ENCODE measurements around the gene ZNF665. TPM values are rescaled to one million over a fixed set of nuclear protein-coding genes. Genes with fewer than 3 reads are reported as not detected.
"Not testable (repeated sequence)": the region's sequence is repeated elsewhere in the genome, so short reads cannot be mapped to it uniquely, and the experiment has no call there.

Gene ZNF665
- polyA plus RNA-seq, 1 donor from 2014 or later, result 2.6 TPM

DNA sequence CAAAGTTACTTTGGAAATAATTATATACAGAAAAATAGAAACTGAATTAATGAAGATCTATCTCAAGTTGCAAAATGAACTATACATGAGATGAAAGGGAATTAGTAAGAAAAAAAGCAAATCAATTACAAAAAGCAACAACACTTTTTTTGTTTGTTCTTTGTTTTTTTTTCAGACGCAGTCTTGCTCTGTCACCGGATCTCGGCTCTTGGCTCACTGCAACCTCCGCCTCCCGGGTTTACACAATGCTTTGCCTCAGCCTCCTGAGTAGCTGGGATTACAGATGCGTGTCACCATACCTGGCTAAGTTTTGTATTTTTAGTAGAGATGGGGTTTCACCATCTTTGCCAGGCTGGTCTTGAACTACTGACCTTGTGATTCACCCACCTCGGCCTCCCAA, 62.7 kb downstream of the ZNF665 start:
- Histone ChIP-seq H2AFZ (ENCODE audit: low read depth, low read length) (no peak overlapping the region), H3F3A (ENCODE audit: insufficient read depth, low read length, poor library complexity, severe bottlenecking) (no peaks in the 10 kb centered on the region), H3K27ac (ENCODE audit: low read length) (no peak overlapping the region), H3K9me2 (ENCODE audit: insufficient read depth, low read length) (no peaks in the 10 kb centered on the region), H3K36me3 (ENCODE audit: insufficient read depth, low read length) (no peaks in the 10 kb centered on the region), H3K79me2 (replicated peaks; ENCODE audit: insufficient read depth, low read length) (no peaks in the 10 kb centered on the region), H4K20me1 (ENCODE audit: insufficient read depth) (no peaks in the 10 kb centered on the region), H3K9me3 (ENCODE audit: low read length) (no peaks in the 10 kb centered on the region), H3K9ac (ENCODE audit: low read length) (no peak overlapping the region), H3K4me3 (ENCODE audit: low read length) (no peak overlapping the region), H3K27me3 (ENCODE audit: insufficient read depth, low read depth, low read length) (no peaks in the 10 kb centered on the region), H3K4me2 (ENCODE audit: low read length) (no peak overlapping the region)
- TF ChIP-seq, protein P1, sequence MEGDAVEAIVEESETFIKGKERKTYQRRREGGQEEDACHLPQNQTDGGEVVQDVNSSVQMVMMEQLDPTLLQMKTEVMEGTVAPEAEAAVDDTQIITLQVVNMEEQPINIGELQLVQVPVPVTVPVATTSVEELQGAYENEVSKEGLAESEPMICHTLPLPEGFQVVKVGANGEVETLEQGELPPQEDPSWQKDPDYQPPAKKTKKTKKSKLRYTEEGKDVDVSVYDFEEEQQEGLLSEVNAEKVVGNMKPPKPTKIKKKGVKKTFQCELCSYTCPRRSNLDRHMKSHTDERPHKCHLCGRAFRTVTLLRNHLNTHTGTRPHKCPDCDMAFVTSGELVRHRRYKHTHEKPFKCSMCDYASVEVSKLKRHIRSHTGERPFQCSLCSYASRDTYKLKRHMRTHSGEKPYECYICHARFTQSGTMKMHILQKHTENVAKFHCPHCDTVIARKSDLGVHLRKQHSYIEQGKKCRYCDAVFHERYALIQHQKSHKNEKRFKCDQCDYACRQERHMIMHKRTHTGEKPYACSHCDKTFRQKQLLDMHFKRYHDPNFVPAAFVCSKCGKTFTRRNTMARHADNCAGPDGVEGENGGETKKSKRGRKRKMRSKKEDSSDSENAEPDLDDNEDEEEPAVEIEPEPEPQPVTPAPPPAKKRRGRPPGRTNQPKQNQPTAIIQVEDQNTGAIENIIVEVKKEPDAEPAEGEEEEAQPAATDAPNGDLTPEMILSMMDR (IDR thresholded peaks at IDR 0.05; ENCODE audit: poor library complexity, severe bottlenecking), result no peak
- TF ChIP-seq SMC3 (conservative IDR thresholded peaks at IDR 0.05; ENCODE audit: poor library complexity), result no peak
- TF ChIP-seq POLR2AphosphoS5 (IDR thresholded peaks at IDR 0.05), result no peak
- no peak for TF ChIP-seq EZH2 (IDR thresholded peaks at IDR 0.05; ENCODE audit: borderline replicate concordance, insufficient read depth, low read length, poor library complexity, severe bottlenecking)
- no peak for TF ChIP-seq MXI1 (conservative IDR thresholded peaks at IDR 0.05; ENCODE audit: poor library complexity, severe bottlenecking)
- TF ChIP-seq TAF1 (IDR thresholded peaks at IDR 0.05; ENCODE audit: low read depth), result no peak
- no peak for TF ChIP-seq EP300 (conservative IDR thresholded peaks at IDR 0.05; ENCODE audit: poor library complexity, severe bottlenecking)
- TF ChIP-seq REST (IDR thresholded peaks at IDR 0.05; ENCODE audit: borderline replicate concordance), result no peak

DNA sequence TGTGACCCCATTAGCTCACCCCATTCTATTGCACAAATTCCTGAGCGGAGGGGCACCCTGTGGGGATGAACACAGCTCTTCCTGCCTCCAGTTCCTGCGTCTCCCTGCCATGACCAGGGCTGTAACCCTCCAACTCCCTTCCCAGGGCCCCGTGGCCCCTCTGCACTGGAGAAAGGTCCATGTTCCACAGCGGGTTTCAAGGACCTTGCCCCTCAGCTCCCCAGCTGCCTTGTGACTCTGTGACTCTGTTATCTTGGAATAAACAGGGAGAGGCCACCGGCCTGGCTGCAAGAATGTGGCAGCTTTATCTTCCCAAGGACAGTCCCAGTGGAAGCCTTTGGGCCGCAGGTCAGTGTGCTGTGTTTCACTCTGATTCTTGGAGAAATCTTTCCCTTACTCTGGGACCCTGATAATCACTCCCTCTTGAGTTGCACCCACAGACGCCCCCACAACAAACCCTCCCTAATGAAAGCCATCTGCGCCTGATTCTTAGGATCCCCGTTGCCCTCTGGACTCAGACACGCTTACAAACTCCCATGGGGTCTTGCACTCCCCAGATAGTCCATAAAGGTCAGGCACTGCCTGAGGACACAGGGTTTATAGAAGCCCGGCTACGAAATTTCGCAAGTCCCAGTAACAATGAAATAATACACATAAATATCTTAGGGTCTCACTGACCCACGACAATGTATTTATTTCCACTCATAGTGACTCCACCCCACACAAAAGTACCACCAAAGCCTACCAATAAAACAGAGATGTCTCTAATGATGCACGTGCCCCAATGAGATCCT, 66.2 kb downstream of the ZNF665 start:
- H3K4me3 ChIP-seq (ENCODE audit: low read length); H3K9ac ChIP-seq (ENCODE audit: low read length); H3K9me2 ChIP-seq (ENCODE audit: insufficient read depth, low read length); H3K79me2 ChIP-seq (replicated peaks; ENCODE audit: insufficient read depth, low read length); H3K27me3 ChIP-seq (ENCODE audit: insufficient read depth, low read depth, low read length); H3K27ac ChIP-seq (ENCODE audit: low read length); H3K9me3 ChIP-seq (ENCODE audit: low read length); H4K20me1 ChIP-seq (ENCODE audit: insufficient read depth); H3K4me2 ChIP-seq (ENCODE audit: low read length); H3F3A ChIP-seq (ENCODE audit: insufficient read depth, low read length, poor library complexity, severe bottlenecking); H2AFZ ChIP-seq (ENCODE audit: low read depth, low read length); H3K36me3 ChIP-seq (ENCODE audit: insufficient read depth, low read length): not testable (repeated sequence)

DNA sequence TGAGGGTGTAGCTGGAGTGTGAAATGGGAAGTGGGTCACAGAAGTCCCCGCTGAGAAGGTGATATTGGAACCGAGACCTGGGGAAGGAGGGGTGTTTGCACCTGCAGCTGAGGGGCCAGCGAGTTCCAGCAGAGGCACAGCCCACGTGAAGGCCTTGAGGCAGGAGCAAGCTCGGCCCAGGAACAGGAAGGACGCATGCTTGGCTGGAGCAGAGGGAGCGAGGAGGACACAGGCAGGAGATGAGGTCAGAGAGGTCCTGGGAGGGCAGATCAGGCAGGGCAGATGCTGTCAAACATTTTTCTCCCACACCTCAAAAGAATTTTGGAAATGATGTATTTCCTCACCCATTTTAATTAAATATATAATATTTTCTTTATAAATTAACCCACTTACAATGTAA, 69.8 kb downstream of the ZNF665 start:
- Histone ChIP-seq H3K36me3 (ENCODE audit: insufficient read depth, low read length) (no peaks in the 10 kb centered on the region), H3K79me2 (replicated peaks; ENCODE audit: insufficient read depth, low read length) (no peaks in the 10 kb centered on the region), H3K4me3 (ENCODE audit: low read length) (no peak overlapping the region), H3K4me2 (ENCODE audit: low read length) (no peak overlapping the region), H3F3A (ENCODE audit: insufficient read depth, low read length, poor library complexity, severe bottlenecking) (no peaks in the 10 kb centered on the region), H3K9me3 (ENCODE audit: low read length) (no peaks in the 10 kb centered on the region), H3K27ac (ENCODE audit: low read length) (no peak overlapping the region), H3K9ac (ENCODE audit: low read length) (no peak overlapping the region), H3K9me2 (ENCODE audit: insufficient read depth, low read length) (no peaks in the 10 kb centered on the region), H4K20me1 (ENCODE audit: insufficient read depth) (no peaks in the 10 kb centered on the region), H2AFZ (ENCODE audit: low read depth, low read length) (no peak overlapping the region), H3K27me3 (ENCODE audit: insufficient read depth, low read depth, low read length) (no peaks in the 10 kb centered on the region)
- no peak for TF ChIP-seq POLR2AphosphoS5 (IDR thresholded peaks at IDR 0.05)
- no peak for TF ChIP-seq TAF1 (IDR thresholded peaks at IDR 0.05; ENCODE audit: low read depth)
- no peak for TF ChIP-seq MXI1 (conservative IDR thresholded peaks at IDR 0.05; ENCODE audit: poor library complexity, severe bottlenecking)
- TF ChIP-seq EP300 (conservative IDR thresholded peaks at IDR 0.05; ENCODE audit: poor library complexity, severe bottlenecking), result no peak
- TF ChIP-seq, protein P1 (IDR thresholded peaks at IDR 0.05; ENCODE audit: poor library complexity, severe bottlenecking), result no peak
- no peak for TF ChIP-seq EZH2 (IDR thresholded peaks at IDR 0.05; ENCODE audit: borderline replicate concordance, insufficient read depth, low read length, poor library complexity, severe bottlenecking)
- no peak for TF ChIP-seq RAD21 (conservative IDR thresholded peaks at IDR 0.05)
- TF ChIP-seq SMC3 (conservative IDR thresholded peaks at IDR 0.05; ENCODE audit: poor library complexity), result no peak
- no peak for TF ChIP-seq REST (IDR thresholded peaks at IDR 0.05; ENCODE audit: borderline replicate concordance)
